A673 (cell line): ENCODE data around the gene UBQLN3. TPM values are rescaled to one million over a fixed set of nuclear protein-coding genes. Genes with fewer than 3 reads are reported as not detected.
A peak's percentile ranks its signal among the peaks of the same experiment; 100 is the strongest.

Source experiments
- BruUV-seq: library from RNA; stranded (reverse); fragments of 400-500 nt; replicated peaks from 2 replicates; lab custom pipeline; 2021; lab: Mats Ljungman, UMichigan
- CTCF ChIA-PET: fragments of 300-600 bp; sonication (Branson Sonifier 250); formaldehyde crosslinking; loops from one replicate; lab custom pipeline; 2022; ENCODE audit warnings: antibody characterized with exemption; lab: Charles Lee
- POLR2A ChIA-PET: fragments of 300-600 bp; sonication (Branson Sonifier 250); formaldehyde crosslinking; loops from one replicate; lab custom pipeline; 2022; ENCODE audit warnings: antibody characterized with exemption; ENCODE audit not compliant: low non-redundant PET; lab: Charles Lee
- DNase-seq: peaks from one replicate; pipeline ENCODE4 v3.0.0-alpha.2; 2015; ENCODE audit warnings: low spot score
- H3K27ac ChIP-seq: fragments of 200-600 bp; sonication (generic); 2 replicates; pipeline ENCODE4 v1.5.1; 2016; ENCODE audit warnings: mixed run types, low read depth, mild to moderate bottlenecking, mixed read lengths, antibody characterized with exemption, low read length; ENCODE audit not compliant: poor library complexity, severe bottlenecking
- H3K27me3 ChIP-seq: fragments of 200-600 bp; sonication (generic); replicated peaks from 2 replicates; pipeline ENCODE4 v1.6.1; 2017; ENCODE audit warnings: mixed run types, low read depth, mild to moderate bottlenecking, mixed read lengths, antibody characterized with exemption, low read length; ENCODE audit not compliant: insufficient read depth, poor library complexity
- H3K36me3 ChIP-seq: fragments of 200-600 bp; sonication (generic); 2 replicates; pipeline ENCODE4 v1.6.1; 2016; ENCODE audit warnings: mixed run types, mild to moderate bottlenecking, mixed read lengths, antibody characterized with exemption, low read length; ENCODE audit not compliant: insufficient read depth, poor library complexity, severe bottlenecking
- H3K4me1 ChIP-seq: fragments of 200-600 bp; sonication (generic); 2 replicates; pipeline ENCODE4 v1.6.1; 2017; ENCODE audit warnings: mixed run types, mild to moderate bottlenecking, mixed read lengths, antibody characterized with exemption, low read length; ENCODE audit not compliant: insufficient read depth, poor library complexity, severe bottlenecking
- H3K4me3 ChIP-seq: fragments of 200-600 bp; sonication (generic); 2 replicates; pipeline ENCODE4 v1.5.1; 2016; ENCODE audit warnings: low read depth, mixed run types, mild to moderate bottlenecking, mixed read lengths, low read length; ENCODE audit not compliant: poor library complexity, severe bottlenecking
- H3K9me3 ChIP-seq: fragments of 200-600 bp; sonication (generic); 2 replicates; pipeline ENCODE4 v1.6.1; 2016; ENCODE audit warnings: mixed run types, low read depth, mild to moderate bottlenecking, mixed read lengths, antibody characterized with exemption, low read length; ENCODE audit not compliant: poor library complexity, severe bottlenecking
- EZH2 ChIP-seq: fragments of 200-600 bp; sonication (generic); IDR thresholded peaks from 2 replicates; pipeline ENCODE4 v1.6.1; 2017; ENCODE audit warnings: borderline replicate concordance, low read depth, mild to moderate bottlenecking, mixed read lengths, antibody characterized with exemption, low read length; ENCODE audit not compliant: poor library complexity, severe bottlenecking
- intact Hi-C: fragments of 100-400 bp; cut with micrococcal nuclease; formaldehyde crosslinking; loops from one replicate; pipeline ENCODE4 v1.10.0; 2022; ENCODE audit not compliant: unreplicated experiment
- total RNA-seq: library from RNA; stranded (reverse); gene quantifications from 2 replicates; pipeline ENCODE4 v1.2.3, GENCODE V29; 2021
- TF ChIP-seq, protein P1 (sequence below): fragments of 300-800, 200-600 bp; sonication (generic); conservative IDR thresholded peaks from 2 replicates; pipeline ENCODE4 v1.5.1; 2017; ENCODE audit warnings: low read depth, mild to moderate bottlenecking, antibody characterized with exemption, low read length, moderate library complexity, mixed read lengths

UBQLN3 gene
- total RNA-seq, 1 experiment from 2014 or later: not detected

DNA sequence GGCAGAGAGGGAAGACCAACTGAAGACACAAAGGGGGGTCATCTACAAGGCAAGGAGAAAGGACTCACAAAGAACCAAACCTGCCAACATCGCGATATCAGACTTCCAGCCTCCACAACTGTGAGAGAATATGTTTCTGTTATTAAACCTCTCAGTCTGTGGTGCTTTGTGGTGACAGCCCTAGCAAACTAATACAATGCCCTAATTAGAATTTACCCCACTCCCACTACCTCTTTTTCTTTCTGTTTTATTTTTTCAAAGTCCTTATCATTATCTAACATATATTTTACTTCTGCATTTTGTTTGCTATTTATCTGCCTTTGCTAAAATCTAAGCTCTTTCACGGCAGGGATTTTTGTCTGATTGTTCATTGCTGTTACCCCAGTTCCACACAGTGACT, 23.8 kb downstream of the UBQLN3 start:
- ChIA-PET CTCF (no interaction called here), POLR2A (no interaction called here)
- no peak overlapping the region for H3K27ac ChIP-seq
- no peak for TF ChIP-seq EZH2
- TF ChIP-seq, protein P1, sequence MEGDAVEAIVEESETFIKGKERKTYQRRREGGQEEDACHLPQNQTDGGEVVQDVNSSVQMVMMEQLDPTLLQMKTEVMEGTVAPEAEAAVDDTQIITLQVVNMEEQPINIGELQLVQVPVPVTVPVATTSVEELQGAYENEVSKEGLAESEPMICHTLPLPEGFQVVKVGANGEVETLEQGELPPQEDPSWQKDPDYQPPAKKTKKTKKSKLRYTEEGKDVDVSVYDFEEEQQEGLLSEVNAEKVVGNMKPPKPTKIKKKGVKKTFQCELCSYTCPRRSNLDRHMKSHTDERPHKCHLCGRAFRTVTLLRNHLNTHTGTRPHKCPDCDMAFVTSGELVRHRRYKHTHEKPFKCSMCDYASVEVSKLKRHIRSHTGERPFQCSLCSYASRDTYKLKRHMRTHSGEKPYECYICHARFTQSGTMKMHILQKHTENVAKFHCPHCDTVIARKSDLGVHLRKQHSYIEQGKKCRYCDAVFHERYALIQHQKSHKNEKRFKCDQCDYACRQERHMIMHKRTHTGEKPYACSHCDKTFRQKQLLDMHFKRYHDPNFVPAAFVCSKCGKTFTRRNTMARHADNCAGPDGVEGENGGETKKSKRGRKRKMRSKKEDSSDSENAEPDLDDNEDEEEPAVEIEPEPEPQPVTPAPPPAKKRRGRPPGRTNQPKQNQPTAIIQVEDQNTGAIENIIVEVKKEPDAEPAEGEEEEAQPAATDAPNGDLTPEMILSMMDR: no peak
- no TSS peak for BruUV-seq
- no peak for DNase-seq
- H3K27me3 ChIP-seq: no peaks in the 10 kb centered on the region
- no peaks in the 10 kb centered on the region for H3K36me3 ChIP-seq
- H3K4me3 ChIP-seq: no peak overlapping the region
- H3K4me1 ChIP-seq: no peaks in the 10 kb centered on the region
- no peaks in the 10 kb centered on the region for H3K9me3 ChIP-seq
- intact Hi-C loops: no loop called here

DNA sequence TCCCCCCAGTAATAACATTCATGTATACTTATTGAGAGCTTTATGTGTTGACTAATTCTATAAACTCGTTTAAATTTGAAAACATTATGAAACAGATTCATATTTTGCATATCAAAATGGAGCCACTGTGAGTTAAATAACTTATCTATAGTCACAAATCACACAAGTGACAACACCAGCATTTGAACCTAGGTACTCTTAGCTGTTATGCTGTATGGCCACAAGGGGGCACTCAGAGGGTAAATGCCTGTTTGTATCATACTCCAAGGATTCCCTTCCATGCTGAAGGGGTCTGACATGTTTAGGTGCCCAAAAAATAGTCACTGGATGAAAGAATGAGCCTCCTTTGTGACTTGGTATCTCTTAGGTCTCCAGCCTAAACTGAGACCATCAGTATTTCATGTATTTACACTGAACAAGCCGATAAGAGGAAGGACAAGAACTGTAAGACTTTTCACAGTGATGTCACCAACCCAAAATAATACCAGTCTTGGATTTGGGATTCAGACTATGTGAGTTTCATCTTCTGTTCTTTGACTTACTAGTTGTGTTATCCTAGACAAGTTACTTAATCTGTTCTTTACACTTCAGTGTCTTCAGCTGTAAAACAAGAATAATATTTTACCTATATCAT, 33.5 kb downstream of the UBQLN3 start:
- TF ChIP-seq, protein P1: peak; percentile 79
- no peak for TF ChIP-seq EZH2
- no peaks in the 10 kb centered on the region for H3K27me3 ChIP-seq

DNA sequence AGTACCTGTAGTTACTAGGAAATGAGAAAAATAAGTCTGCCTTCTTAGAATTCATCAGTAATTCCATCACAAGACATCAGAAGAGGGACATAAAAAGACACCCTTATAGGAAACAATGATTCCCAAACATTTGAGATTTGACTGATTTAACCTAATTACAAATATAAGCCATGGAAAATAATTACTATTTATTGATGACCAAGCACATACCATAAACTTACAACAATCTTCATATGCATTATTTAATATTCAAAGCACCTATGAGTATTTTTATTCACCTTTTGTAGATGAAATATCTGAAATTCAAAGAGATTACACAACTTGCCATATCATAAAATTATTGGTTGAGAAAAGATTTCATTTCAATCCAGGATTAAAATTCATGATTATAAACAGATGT, 35.8 kb downstream of the UBQLN3 start:
- TF ChIP-seq, protein P1: no peak
- no peak for TF ChIP-seq EZH2
- BruUV-seq: no TSS peak
- intact Hi-C loops: no loop called here
- Histone ChIP-seq H3K27me3 (no peaks in the 10 kb centered on the region), H3K27ac (no peak overlapping the region), H3K36me3 (no peaks in the 10 kb centered on the region), H3K4me1 (no peaks in the 10 kb centered on the region), H3K4me3 (no peak overlapping the region), H3K9me3 (no peaks in the 10 kb centered on the region)
- POLR2A ChIA-PET: no interaction called here
- no peak for DNase-seq
- CTCF ChIA-PET: no interaction called here

More for the DNA sequence above, 33.5 kb downstream of the UBQLN3 start:
- Histone ChIP-seq H3K27ac (no peak overlapping the region), H3K4me3 (no peak overlapping the region), H3K9me3 (no peaks in the 10 kb centered on the region), H3K4me1 (no peaks in the 10 kb centered on the region), H3K36me3 (no peaks in the 10 kb centered on the region)
- POLR2A ChIA-PET: interaction anchor here (0.6 kb wide), 1 partner anchor 899 kb away, joined by 3 read pairs; no protein-coding TSS in a partner anchor
- no TSS peak for BruUV-seq
- intact Hi-C loops: loop anchor here (1.0 kb wide), 1 partner anchor 332 kb away; the partner anchor contains the start of gene OR52N2
- CTCF ChIA-PET: interaction anchor here (0.7 kb wide), 1 partner anchor 45 kb away, joined by 4 read pairs; no protein-coding TSS in a partner anchor
- DNase-seq: peak; percentile 52
